CMK (cell line): ENCODE data around the gene EXOC3L1.

ENCODE experiments used
- DNase-seq: peaks from one replicate; pipeline ENCODE4 v3.0.0-alpha.2; 2010; ENCODE audit warnings: low read depth

EXOC3L1 gene

GRCh38 chr16:67216612-67217490 lies 26.9 kb upstream of the EXOC3L1 start:
- peak; percentile 89 for DNase-seq

- peak; percentile 52 for DNase-seq
Measured at GRCh38 chr16:67215706-67216105, 25.8 kb upstream of the EXOC3L1 start.

GRCh38 chr16:67213197-67214019 lies 23.5 kb upstream of the EXOC3L1 start:
- DNase-seq = no peak

GRCh38 chr16:67212766-67213165 lies 22.8 kb upstream of the EXOC3L1 start:
- DNase-seq = no peak

- no peak for DNase-seq
Measured at GRCh38 chr16:67211674-67212073, 21.7 kb upstream of the EXOC3L1 start.

- no peak for DNase-seq
Measured at GRCh38 chr16:67210069-67210937, 20.4 kb upstream of the EXOC3L1 start.

- no peak for DNase-seq
Measured at GRCh38 chr16:67209565-67209964, 19.6 kb upstream of the EXOC3L1 start.

- DNase-seq = no peak
Measured at GRCh38 chr16:67208154-67208896, 18.4 kb upstream of the EXOC3L1 start.

GRCh38 chr16:67207249-67208091 lies 17.5 kb upstream of the EXOC3L1 start:
- no peak for DNase-seq

GRCh38 chr16:67206838-67207248 lies 16.9 kb upstream of the EXOC3L1 start:
- no peak for DNase-seq

- no peak for DNase-seq
Measured at GRCh38 chr16:67206129-67206837, 16.3 kb upstream of the EXOC3L1 start.

- DNase-seq = no peak
Measured at GRCh38 chr16:67204076-67204475, 14.1 kb upstream of the EXOC3L1 start.

GRCh38 chr16:67202956-67203493 lies 13.1 kb upstream of the EXOC3L1 start:
- DNase-seq = no peak

- DNase-seq = no peak
Measured at GRCh38 chr16:67202426-67202825, 12.5 kb upstream of the EXOC3L1 start.

GRCh38 chr16:67201411-67202345 lies 11.7 kb upstream of the EXOC3L1 start:
- no peak for DNase-seq

GRCh38 chr16:67200491-67200890 lies 10.6 kb upstream of the EXOC3L1 start:
- no peak for DNase-seq

GRCh38 chr16:67199808-67200198 lies 9.9 kb upstream of the EXOC3L1 start:
- DNase-seq = no peak
